Spleen (tissue), 7 donors: ENCODE data around the gene EXOC4.

ENCODE experiments used
- POLR2A ChIP-seq, 3 donors: fragments of 450-650 bp; IDR thresholded peaks; one replicate each; pipeline ENCODE4 v1.5.1; 2017; ENCODE audit warnings: antibody characterized with exemption in 3 of 3, mild to moderate bottlenecking in 1 of 3
- POLR2AphosphoS5 ChIP-seq, 3 donors: sonication (generic); formaldehyde crosslinking; IDR thresholded peaks; one replicate each; pipeline ENCODE4 v1.5.1; 2017; ENCODE audit warnings: antibody characterized with exemption in 3 of 3
- TF ChIP-seq, protein P1 (sequence below), 11 experiments: fragments of 200-600 bp in 7 of 11; fragments of 450-650 bp in 4 of 11; sonication (generic) in 4 of 11; IDR thresholded peaks in 8 of 11; conservative IDR thresholded peaks in 3 of 11; 1 replicate in 7 of 11; 2 replicates in 4 of 11; pipeline versions ENCODE4 v1.4.0 to v1.8.0; 2016 to 2021; ENCODE audit warnings: antibody characterized with exemption in 11 of 11, inconsistent platforms in 4 of 11, mild to moderate bottlenecking in 1 of 11
- donor health status: DM: no; HTN: no; CAD: no; lungs with moderate emphysema.
- donor health status: DM: no; HTN: no; CAD: no.
- donor health status: DM: no; HTN: no; CAD: no.

- TF ChIP-seq, protein P1, sequence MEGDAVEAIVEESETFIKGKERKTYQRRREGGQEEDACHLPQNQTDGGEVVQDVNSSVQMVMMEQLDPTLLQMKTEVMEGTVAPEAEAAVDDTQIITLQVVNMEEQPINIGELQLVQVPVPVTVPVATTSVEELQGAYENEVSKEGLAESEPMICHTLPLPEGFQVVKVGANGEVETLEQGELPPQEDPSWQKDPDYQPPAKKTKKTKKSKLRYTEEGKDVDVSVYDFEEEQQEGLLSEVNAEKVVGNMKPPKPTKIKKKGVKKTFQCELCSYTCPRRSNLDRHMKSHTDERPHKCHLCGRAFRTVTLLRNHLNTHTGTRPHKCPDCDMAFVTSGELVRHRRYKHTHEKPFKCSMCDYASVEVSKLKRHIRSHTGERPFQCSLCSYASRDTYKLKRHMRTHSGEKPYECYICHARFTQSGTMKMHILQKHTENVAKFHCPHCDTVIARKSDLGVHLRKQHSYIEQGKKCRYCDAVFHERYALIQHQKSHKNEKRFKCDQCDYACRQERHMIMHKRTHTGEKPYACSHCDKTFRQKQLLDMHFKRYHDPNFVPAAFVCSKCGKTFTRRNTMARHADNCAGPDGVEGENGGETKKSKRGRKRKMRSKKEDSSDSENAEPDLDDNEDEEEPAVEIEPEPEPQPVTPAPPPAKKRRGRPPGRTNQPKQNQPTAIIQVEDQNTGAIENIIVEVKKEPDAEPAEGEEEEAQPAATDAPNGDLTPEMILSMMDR (IDR thresholded peaks at IDR 0.05 in 8 of 11, conservative IDR thresholded peaks at IDR 0.05 in 3 of 11): no peak
- TF ChIP-seq POLR2A (IDR thresholded peaks at IDR 0.05): no peak
- no peak for TF ChIP-seq POLR2AphosphoS5 (IDR thresholded peaks at IDR 0.05)
Observed at GRCh38 chr7:133300811-133301210, 47.9 kb downstream of the EXOC4 start.
